Trophoblast cell (in vitro differentiated cells and primary cell): ENCODE data around the gene NSD1.
A peak's percentile ranks its signal among the peaks of the same experiment; 100 is the strongest.

ENCODE experiments used
- DNase-seq, 2 donors: peaks; one replicate each; pipeline ENCODE4 v3.0.0-alpha.2; 2016
- H2AFZ ChIP-seq: 2 replicates; pipeline ENCODE4 v1.6.1; 2013; ENCODE audit warnings: low read length, moderate library complexity, mild to moderate bottlenecking; ENCODE audit not compliant: insufficient read depth, poor library complexity
- H2AK5ac ChIP-seq: 2 replicates; pipeline ENCODE4 v1.6.1; 2013; ENCODE audit warnings: mild to moderate bottlenecking, low read length
- H2BK120ac ChIP-seq: 2 replicates; pipeline ENCODE4 v1.6.1; 2013; ENCODE audit warnings: low read length, mild to moderate bottlenecking, moderate library complexity; ENCODE audit not compliant: insufficient read depth, poor library complexity
- H2BK12ac ChIP-seq: 2 replicates; pipeline ENCODE4 v1.6.1; 2013; ENCODE audit warnings: mild to moderate bottlenecking, low read length, moderate library complexity
- H2BK5ac ChIP-seq: 2 replicates; pipeline ENCODE4 v1.6.1; 2013; ENCODE audit warnings: low read length, low read depth, moderate library complexity, mild to moderate bottlenecking; ENCODE audit not compliant: poor library complexity
- H3K14ac ChIP-seq: 2 replicates; pipeline ENCODE4 v1.6.1; 2013; ENCODE audit warnings: mild to moderate bottlenecking, low read length
- H3K18ac ChIP-seq: 2 replicates; pipeline ENCODE4 v1.6.1; 2013; ENCODE audit warnings: mild to moderate bottlenecking, low read length
- H3K23ac ChIP-seq: 2 replicates; pipeline ENCODE4 v1.6.1; 2013; ENCODE audit warnings: low read length
- H3K27ac ChIP-seq: 2 replicates; pipeline ENCODE4 v1.5.1; 2013; ENCODE audit warnings: low read depth, mild to moderate bottlenecking, inconsistent platforms, low read length, moderate library complexity
- H3K27me3 ChIP-seq: 2 replicates; pipeline ENCODE4 v1.6.1; 2013; ENCODE audit warnings: inconsistent platforms, mild to moderate bottlenecking, low read length, moderate library complexity; ENCODE audit not compliant: insufficient read depth
- H3K36me3 ChIP-seq, 2 experiments: 1 replicate in 1 of 2; 2 replicates in 1 of 2; pipeline ENCODE4 v1.6.1; 2013; ENCODE audit warnings: low read length in 2 of 2, mild to moderate bottlenecking in 2 of 2, moderate library complexity in 1 of 2; ENCODE audit not compliant: insufficient read depth in 2 of 2, control insufficient read depth in 1 of 2
- H3K4ac ChIP-seq: 2 replicates; pipeline ENCODE4 v1.6.1; 2013; ENCODE audit warnings: low read depth, mild to moderate bottlenecking, low read length, moderate library complexity
- H3K4me1 ChIP-seq, 2 experiments: 1 replicate in 1 of 2; 2 replicates in 1 of 2; pipeline ENCODE4 v1.6.1; 2013; ENCODE audit warnings: low read length in 2 of 2, mild to moderate bottlenecking in 2 of 2, moderate library complexity in 1 of 2; ENCODE audit not compliant: insufficient read depth in 2 of 2, control insufficient read depth in 1 of 2
- H3K4me2 ChIP-seq: 2 replicates; pipeline ENCODE4 v1.6.1; 2013; ENCODE audit warnings: inconsistent platforms, mild to moderate bottlenecking, low read length, moderate library complexity
- H3K4me3 ChIP-seq: 2 replicates; pipeline ENCODE4 v1.5.1; 2013; ENCODE audit warnings: mild to moderate bottlenecking, low read depth, low read length, inconsistent platforms
- H3K79me1 ChIP-seq: one replicate; pipeline ENCODE4 v1.6.1; 2013; ENCODE audit warnings: low read length
- H3K79me2 ChIP-seq: 2 replicates; pipeline ENCODE4 v1.6.1; 2013; ENCODE audit warnings: low read length, mild to moderate bottlenecking; ENCODE audit not compliant: control insufficient read depth, insufficient read depth, poor library complexity
- H3K9ac ChIP-seq: 2 replicates; pipeline ENCODE4 v1.6.1; 2013; ENCODE audit warnings: mild to moderate bottlenecking, low read length
- H3K9me3 ChIP-seq: 2 replicates; pipeline ENCODE4 v1.6.1; 2013; ENCODE audit warnings: low read depth, mild to moderate bottlenecking, control low read depth, inconsistent platforms, low read length; ENCODE audit not compliant: insufficient read depth
- H4K12ac ChIP-seq: 2 replicates; pipeline ENCODE4 v1.6.1; 2013; ENCODE audit warnings: low read depth, mild to moderate bottlenecking, low read length, moderate library complexity
- H4K8ac ChIP-seq: 2 replicates; pipeline ENCODE4 v1.6.1; 2013; ENCODE audit warnings: low read depth, mild to moderate bottlenecking, low read length, moderate library complexity
- H4K91ac ChIP-seq: one replicate; pipeline ENCODE4 v1.6.1; 2013; ENCODE audit warnings: low read depth, mild to moderate bottlenecking, low read length, moderate library complexity
- WGBS: extraction: QIAGEN DNeasy Blood & Tissue Kit; methylation state at CpG from one replicate; pipeline ENCODE4 v1.1.7; 2013; ENCODE audit warnings: missing lambda C conversion rate; ENCODE audit not compliant: insufficient read length, insufficient coverage; ENCODE audit errors: extremely low coverage; 5-methylcytosine and 5-hydroxymethylcytosine counted together

The NSD1 gene

GRCh38 chr5:177306674-177307543 lies 173.3 kb downstream of the NSD1 start:
- Histone ChIP-seq H3K4me2 (no peak overlapping the region), H3K27ac (no peak overlapping the region), H2BK120ac (no peak overlapping the region), H3K9me3 (no peaks in the 10 kb centered on the region), H2BK5ac (no peak overlapping the region), H3K27me3 (no peaks in the 10 kb centered on the region), H2AFZ (no peak overlapping the region), H3K23ac (no peak overlapping the region), H3K9ac (no peak overlapping the region), H3K18ac (no peak overlapping the region), H3K14ac (no peak overlapping the region), H4K12ac (no peak overlapping the region), H4K8ac (no peak overlapping the region), H3K4ac (no peak overlapping the region), H3K79me1 (peaks cover 14% of the 10 kb centered on the region), H3K4me3 (no peak overlapping the region), H3K4me1 (peaks cover 19 to 26% of the 10 kb centered on the region in 2 experiments), H3K36me3 (peaks cover 28 to 30% of the 10 kb centered on the region in 2 experiments), H4K91ac (no peak overlapping the region), H2AK5ac (no peak overlapping the region), H3K79me2 (peaks cover 15% of the 10 kb centered on the region), H2BK12ac (no peak overlapping the region)
- peak in 1 of 2 donors; percentile 38 for DNase-seq
- WGBS, result no CpG with 5 or more reads among the region's 15 CpGs

- Histone ChIP-seq H3K36me3 (peaks cover 28 to 30% of the 10 kb centered on the region in 2 experiments), H4K8ac (no peak overlapping the region), H3K4me2 (no peak overlapping the region), H2BK12ac (no peak overlapping the region), H3K9ac (no peak overlapping the region), H2BK5ac (no peak overlapping the region), H2BK120ac (no peak overlapping the region), H3K23ac (no peak overlapping the region), H2AK5ac (no peak overlapping the region), H3K4ac (no peak overlapping the region), H3K18ac (no peak overlapping the region), H3K79me1 (peaks cover 20% of the 10 kb centered on the region), H3K27ac (no peak overlapping the region), H4K12ac (no peak overlapping the region), H3K4me1 (peaks cover 15 to 22% of the 10 kb centered on the region in 2 experiments), H3K14ac (no peak overlapping the region), H2AFZ (no peak overlapping the region), H4K91ac (no peak overlapping the region), H3K4me3 (no peak overlapping the region), H3K27me3 (no peaks in the 10 kb centered on the region), H3K9me3 (no peaks in the 10 kb centered on the region), H3K79me2 (peaks cover 15% of the 10 kb centered on the region)
- DNase-seq, result no peak
- no CpG with 5 or more reads among the region's 43 CpGs for WGBS
These were observed 174.2 kb downstream of the NSD1 start for GRCh38 chr5:177307544-177308363.

DNA sequence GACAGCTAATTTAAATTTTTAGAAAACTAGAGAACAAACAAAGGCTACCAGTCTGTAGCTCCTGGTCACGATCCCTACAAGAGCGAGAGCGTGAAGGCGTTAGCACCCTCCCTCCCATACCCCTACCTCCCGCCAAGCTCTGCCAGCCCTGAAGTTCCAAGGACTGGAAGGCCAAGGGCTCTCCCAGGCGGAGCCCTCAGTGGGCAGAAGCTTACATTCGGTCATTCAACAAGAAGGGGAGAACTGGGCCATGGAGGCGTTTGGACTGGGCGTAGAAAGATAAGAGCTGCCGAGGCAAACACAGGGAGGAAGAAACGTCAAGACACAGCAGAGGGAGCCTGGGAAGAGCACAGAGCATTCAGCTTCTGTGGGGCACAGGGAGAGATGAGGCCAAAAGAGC lies 175.2 kb downstream of the NSD1 start:
- no peak overlapping the region for H2AK5ac ChIP-seq
- no peak overlapping the region for H2AFZ ChIP-seq
- H3K14ac ChIP-seq, result no peak overlapping the region
- peaks cover 28 to 30% of the 10 kb centered on the region in 2 experiments for H3K36me3 ChIP-seq
- H3K9me3 ChIP-seq, result no peaks in the 10 kb centered on the region
- peaks cover 9% of the 10 kb centered on the region for H3K79me2 ChIP-seq
- no peak overlapping the region for H2BK5ac ChIP-seq
- no peaks in the 10 kb centered on the region for H3K27me3 ChIP-seq
- H3K27ac ChIP-seq, result no peak overlapping the region
- no peak overlapping the region for H3K18ac ChIP-seq
- no peak overlapping the region for H3K4ac ChIP-seq
- H2BK12ac ChIP-seq, result no peak overlapping the region
- H3K4me3 ChIP-seq, result no peak overlapping the region
- H3K4me1 ChIP-seq, result peaks cover 17 to 23% of the 10 kb centered on the region in 2 experiments
- WGBS, result no CpG with 5 or more reads among the region's 11 CpGs
- H4K12ac ChIP-seq, result no peak overlapping the region
- no peak overlapping the region for H3K4me2 ChIP-seq
- peaks cover 14% of the 10 kb centered on the region for H3K79me1 ChIP-seq
- no peak overlapping the region for H4K8ac ChIP-seq
- H4K91ac ChIP-seq, result no peak overlapping the region
- no peak overlapping the region for H2BK120ac ChIP-seq
- no peak overlapping the region for H3K9ac ChIP-seq
- no peak overlapping the region for H3K23ac ChIP-seq
- no peak for DNase-seq

DNA sequence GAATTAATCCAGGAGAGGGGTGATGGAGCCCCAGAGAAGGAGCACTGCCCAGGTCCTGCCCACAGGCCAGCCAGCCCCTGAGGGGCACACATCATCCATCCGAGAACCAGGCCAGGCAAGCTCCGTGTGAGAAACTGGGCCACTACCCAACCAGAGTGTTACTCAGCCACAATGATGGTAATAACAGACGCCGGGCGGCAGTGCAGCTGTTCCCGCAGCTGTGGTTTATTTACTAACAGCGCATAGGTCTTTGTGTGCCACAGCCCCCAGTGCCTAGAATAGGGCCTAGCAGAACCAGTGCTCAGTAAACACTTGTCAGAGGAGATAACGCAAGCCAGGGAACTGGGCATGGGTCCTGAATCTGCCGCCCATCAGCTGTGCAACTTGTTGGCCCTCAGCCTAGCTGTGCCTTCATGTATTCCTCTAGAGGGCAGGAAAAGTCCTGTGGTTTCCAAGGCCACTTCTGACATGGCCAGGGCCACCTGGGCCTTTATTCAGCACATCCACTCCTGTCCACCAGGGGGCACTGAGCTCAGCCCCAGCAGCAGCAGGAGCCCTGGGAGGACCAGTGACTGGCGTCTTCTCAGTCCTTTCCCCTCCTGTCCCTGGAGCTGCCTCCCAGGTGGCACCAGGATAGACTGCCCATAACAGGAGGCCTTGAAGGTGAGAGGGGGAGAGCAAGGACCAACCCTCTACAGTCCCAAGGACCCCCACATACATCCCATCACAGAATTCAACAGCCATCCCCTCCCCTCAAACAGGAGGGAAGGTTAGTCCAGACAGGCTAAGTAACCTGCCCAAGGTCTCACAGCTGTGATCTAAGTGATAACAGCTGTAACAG lies 176.0 kb downstream of the NSD1 start:
- no peak overlapping the region for H2BK12ac ChIP-seq
- no peak overlapping the region for H3K27ac ChIP-seq
- peaks cover 10% of the 10 kb centered on the region for H3K79me1 ChIP-seq
- peak; percentile 84 to 91 for DNase-seq
- H3K4ac ChIP-seq, result no peak overlapping the region
- H2BK5ac ChIP-seq, result no peak overlapping the region
- H4K8ac ChIP-seq, result no peak overlapping the region
- no peak overlapping the region for H3K4me3 ChIP-seq
- H3K79me2 ChIP-seq, result peaks cover 5% of the 10 kb centered on the region
- H4K12ac ChIP-seq, result no peak overlapping the region
- H3K4me2 ChIP-seq, result no peak overlapping the region
- H2AFZ ChIP-seq, result no peak overlapping the region
- no peak overlapping the region for H3K9ac ChIP-seq
- peaks cover 28 to 30% of the 10 kb centered on the region in 2 experiments for H3K36me3 ChIP-seq
- no peaks in the 10 kb centered on the region for H3K9me3 ChIP-seq
- H3K27me3 ChIP-seq, result no peaks in the 10 kb centered on the region
- H3K18ac ChIP-seq, result no peak overlapping the region
- no peak overlapping the region for H3K14ac ChIP-seq
- H2BK120ac ChIP-seq, result no peak overlapping the region
- peaks cover 15 to 22% of the 10 kb centered on the region in 2 experiments for H3K4me1 ChIP-seq
- no peak overlapping the region for H2AK5ac ChIP-seq
- H4K91ac ChIP-seq, result no peak overlapping the region
- no peak overlapping the region for H3K23ac ChIP-seq
- WGBS, result no CpG with 5 or more reads among the region's 10 CpGs
